RWPE2 (cell line): Measurements from ENCODE around the gene TMEM54.

Experiments
- ATAC-seq: fragments of 200-7000 bp; cut with Tn5 transposase; 3 replicates; pipeline ENCODE4 v1.9.1; 2021; ENCODE audit warnings: low read depth
- DNase-seq: peaks from one replicate; pipeline ENCODE4 v3.0.0-alpha.2; 2020; ENCODE audit warnings: low spot score
- H3K27ac ChIP-seq: fragments of 450-650 bp; 2 replicates; pipeline ENCODE4 v1.5.1; 2017; ENCODE audit warnings: mild to moderate bottlenecking; ENCODE audit not compliant: poor library complexity, severe bottlenecking
- H3K27me3 ChIP-seq: fragments of 250-450 bp; sonication (Bioruptor Pico); 2 replicates; pipeline ENCODE4 v1.5.1; 2021; ENCODE audit warnings: mild to moderate bottlenecking, moderate library complexity; ENCODE audit not compliant: insufficient read depth, poor library complexity, severe bottlenecking
- H3K36me3 ChIP-seq: fragments of 250-450 bp; sonication (Bioruptor Pico); 2 replicates; pipeline ENCODE4 v1.5.1; 2020; ENCODE audit warnings: low read depth, mild to moderate bottlenecking, moderate library complexity
- H3K4me1 ChIP-seq: fragments of 250-450 bp; sonication (Bioruptor Pico); 2 replicates; pipeline ENCODE4 v1.5.1; 2021; ENCODE audit warnings: mild to moderate bottlenecking, moderate library complexity; ENCODE audit not compliant: insufficient read depth, poor library complexity, severe bottlenecking
- H3K4me3 ChIP-seq: fragments of 250-450 bp; sonication (Bioruptor Pico); 2 replicates; pipeline ENCODE4 v1.5.1; 2021; ENCODE audit warnings: mild to moderate bottlenecking, moderate library complexity; ENCODE audit not compliant: severe bottlenecking
- H3K9me3 ChIP-seq: fragments of 250-450 bp; sonication (Bioruptor Pico); 2 replicates; pipeline ENCODE4 v1.5.1; 2021; ENCODE audit warnings: mild to moderate bottlenecking, moderate library complexity; ENCODE audit not compliant: severe bottlenecking
- TF ChIP-seq, protein P1 (sequence below): fragments of 450-650 bp; IDR thresholded peaks from one replicate; pipeline ENCODE4 v1.5.1; 2017; ENCODE audit warnings: mild to moderate bottlenecking, moderate library complexity; ENCODE audit not compliant: poor library complexity, severe bottlenecking

TMEM54 gene

DNA sequence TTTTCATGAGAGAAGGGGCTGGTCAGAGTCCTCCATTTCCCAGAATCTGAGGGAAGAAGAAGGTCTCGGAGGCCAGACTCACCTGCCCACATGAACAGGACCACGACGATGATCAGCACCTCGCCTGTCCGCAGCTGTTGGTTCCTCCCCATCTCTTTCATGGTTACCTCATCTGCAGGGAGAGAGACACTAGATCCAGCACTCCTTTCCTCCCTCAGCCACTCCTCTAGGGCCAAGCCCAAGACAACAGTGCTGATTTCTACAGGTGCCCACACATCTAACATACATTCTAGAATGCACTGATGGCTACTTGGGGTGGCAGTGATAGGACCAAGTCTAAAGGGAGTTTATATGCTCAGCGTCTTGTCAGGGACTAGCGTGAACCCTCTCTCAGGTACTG, 33.5 kb downstream of the TMEM54 start:
- Histone ChIP-seq H3K4me3 (no peak overlapping the region), H3K9me3 (no peaks in the 10 kb centered on the region), H3K36me3 (no peaks in the 10 kb centered on the region), H3K27ac (no peak overlapping the region), H3K27me3 (peaks cover 19% of the 10 kb centered on the region), H3K4me1 (no peaks in the 10 kb centered on the region)
- ATAC-seq: no peak
- DNase-seq: no peak
- TF ChIP-seq, protein P1, sequence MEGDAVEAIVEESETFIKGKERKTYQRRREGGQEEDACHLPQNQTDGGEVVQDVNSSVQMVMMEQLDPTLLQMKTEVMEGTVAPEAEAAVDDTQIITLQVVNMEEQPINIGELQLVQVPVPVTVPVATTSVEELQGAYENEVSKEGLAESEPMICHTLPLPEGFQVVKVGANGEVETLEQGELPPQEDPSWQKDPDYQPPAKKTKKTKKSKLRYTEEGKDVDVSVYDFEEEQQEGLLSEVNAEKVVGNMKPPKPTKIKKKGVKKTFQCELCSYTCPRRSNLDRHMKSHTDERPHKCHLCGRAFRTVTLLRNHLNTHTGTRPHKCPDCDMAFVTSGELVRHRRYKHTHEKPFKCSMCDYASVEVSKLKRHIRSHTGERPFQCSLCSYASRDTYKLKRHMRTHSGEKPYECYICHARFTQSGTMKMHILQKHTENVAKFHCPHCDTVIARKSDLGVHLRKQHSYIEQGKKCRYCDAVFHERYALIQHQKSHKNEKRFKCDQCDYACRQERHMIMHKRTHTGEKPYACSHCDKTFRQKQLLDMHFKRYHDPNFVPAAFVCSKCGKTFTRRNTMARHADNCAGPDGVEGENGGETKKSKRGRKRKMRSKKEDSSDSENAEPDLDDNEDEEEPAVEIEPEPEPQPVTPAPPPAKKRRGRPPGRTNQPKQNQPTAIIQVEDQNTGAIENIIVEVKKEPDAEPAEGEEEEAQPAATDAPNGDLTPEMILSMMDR: no peak

DNA sequence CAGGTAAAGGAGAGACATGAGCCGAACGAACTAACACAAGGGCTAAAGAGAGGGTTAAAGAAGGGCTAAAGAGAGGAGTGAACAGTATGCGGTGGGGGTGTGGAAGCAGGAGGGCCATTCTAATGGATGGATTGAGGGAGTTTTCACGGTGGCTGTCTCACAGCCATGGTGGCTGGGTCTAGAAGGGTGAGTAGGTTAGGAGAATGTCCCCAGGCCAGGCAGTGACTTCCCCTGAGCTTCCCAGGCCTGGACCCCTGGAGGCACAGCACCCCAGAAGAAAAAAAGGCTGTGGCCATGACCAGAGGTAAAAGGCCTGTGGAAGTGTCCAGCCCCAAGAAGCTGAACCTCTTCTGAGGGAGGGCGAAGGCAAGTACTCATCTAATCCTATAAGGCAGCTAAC, 34.0 kb downstream of the TMEM54 start:
- DNase-seq (no peak), ATAC-seq (no peak)
- no peaks in the 10 kb centered on the region for H3K36me3 ChIP-seq
- H3K4me3 ChIP-seq: no peak overlapping the region
- TF ChIP-seq, protein P1: no peak
- H3K4me1 ChIP-seq: no peaks in the 10 kb centered on the region
- peaks cover 18% of the 10 kb centered on the region for H3K27me3 ChIP-seq
- H3K27ac ChIP-seq: no peak overlapping the region
- no peaks in the 10 kb centered on the region for H3K9me3 ChIP-seq

DNA sequence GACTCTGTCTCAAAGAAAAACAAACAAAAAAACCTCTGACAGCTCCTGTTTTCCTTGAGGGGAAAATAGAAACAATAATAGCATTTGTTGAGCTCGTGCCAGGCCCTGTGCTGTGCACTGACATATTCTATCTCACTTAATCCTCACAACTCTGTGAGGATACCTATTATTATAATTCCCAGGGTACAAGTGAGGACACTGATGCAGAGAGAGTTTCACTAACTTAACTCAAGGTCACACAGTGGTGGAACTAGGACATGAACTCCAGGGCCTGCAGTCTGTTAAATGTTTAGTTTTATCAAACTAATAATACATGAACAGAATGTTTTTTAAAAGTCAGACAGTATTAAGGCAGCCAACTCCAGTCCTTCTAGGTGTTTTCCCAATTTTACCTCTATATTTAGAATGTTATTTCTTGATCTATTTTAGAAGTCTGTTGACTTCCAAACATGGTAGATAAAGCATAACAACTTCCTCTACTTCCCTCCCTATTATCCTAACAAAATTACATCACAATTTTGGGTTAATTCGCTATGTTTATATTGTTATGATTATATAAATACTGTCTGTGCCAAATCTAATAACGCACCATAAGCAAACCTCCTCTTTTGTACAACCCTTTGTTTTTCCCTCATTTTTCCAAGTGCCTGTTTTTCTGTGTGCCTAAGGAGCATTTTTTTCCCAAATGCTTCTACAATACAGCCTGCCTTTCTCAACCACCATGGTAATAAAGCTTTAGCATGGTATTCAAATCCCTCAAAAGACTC, 35.4 kb downstream of the TMEM54 start:
- TF ChIP-seq, protein P1: no peak
- no peaks in the 10 kb centered on the region for H3K36me3 ChIP-seq
- ATAC-seq: no peak

DNA sequence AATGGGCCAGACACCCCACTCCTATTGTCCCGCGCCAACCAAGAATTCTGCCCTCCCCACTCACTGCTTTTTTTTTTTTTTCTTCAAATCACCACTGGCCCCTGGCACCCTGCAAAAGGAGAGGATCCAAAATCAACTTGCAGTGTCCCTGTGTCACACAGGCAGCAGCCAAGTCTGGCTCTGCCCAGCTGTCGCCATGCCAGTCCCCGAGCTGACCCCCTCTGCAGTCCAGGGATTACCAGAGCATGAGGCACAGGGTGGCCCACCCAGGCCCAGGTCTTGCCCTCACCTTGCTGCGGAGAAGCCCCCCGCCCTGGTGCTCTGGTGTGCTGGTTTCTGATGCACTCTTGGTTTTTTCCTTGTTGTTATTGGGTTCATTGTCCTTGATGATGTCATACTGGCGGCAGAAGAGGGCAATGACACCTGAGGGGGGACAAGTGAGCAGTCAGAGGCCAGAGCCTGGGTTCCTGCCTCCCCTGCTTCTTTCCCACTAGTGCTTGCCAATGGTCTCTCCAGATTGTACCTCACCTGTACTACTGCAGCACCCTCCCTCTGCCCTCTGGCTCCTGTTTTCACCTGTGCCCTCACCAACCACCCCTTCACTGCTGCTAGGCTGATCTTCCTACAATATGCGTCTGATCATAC, 36.7 kb downstream of the TMEM54 start:
- no peak overlapping the region for H3K4me3 ChIP-seq
- DNase-seq (no peak), ATAC-seq (no peak)
- no peak overlapping the region for H3K27ac ChIP-seq
- no peaks in the 10 kb centered on the region for H3K27me3 ChIP-seq
- no peaks in the 10 kb centered on the region; the same call in 1 of the 2 replicates for H3K36me3 ChIP-seq
- H3K4me1 ChIP-seq: no peaks in the 10 kb centered on the region
- TF ChIP-seq, protein P1: no peak
- no peaks in the 10 kb centered on the region for H3K9me3 ChIP-seq

More for the DNA sequence above, 35.4 kb downstream of the TMEM54 start:
- peaks cover 5% of the 10 kb centered on the region for H3K27me3 ChIP-seq
- no peaks in the 10 kb centered on the region for H3K4me1 ChIP-seq
- DNase-seq: no peak
- no peak overlapping the region for H3K27ac ChIP-seq
- no peak overlapping the region for H3K4me3 ChIP-seq
- H3K9me3 ChIP-seq: no peaks in the 10 kb centered on the region

DNA sequence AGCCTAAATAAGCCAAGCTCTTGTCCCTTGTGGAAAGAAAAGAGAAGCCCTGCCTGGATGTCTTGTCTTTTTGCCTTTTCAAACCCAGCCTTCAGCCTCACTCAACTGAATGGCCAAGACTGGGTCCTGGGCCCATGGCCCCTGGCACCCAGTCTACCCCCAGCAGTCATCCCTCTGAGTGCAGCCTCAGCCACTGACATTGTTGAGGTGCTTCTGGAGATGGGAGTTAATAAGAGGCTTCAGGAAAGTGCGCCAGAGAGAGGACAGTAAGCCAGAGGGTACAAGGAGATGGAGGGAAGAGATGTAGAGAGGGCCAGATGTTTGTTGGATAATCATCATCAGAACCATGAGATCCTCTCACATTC, 37.3 kb downstream of the TMEM54 start:
- no peaks in the 10 kb centered on the region for H3K9me3 ChIP-seq
- no peaks in the 10 kb centered on the region; the same call in 1 of the 2 replicates for H3K36me3 ChIP-seq
- ATAC-seq (no peak), DNase-seq (no peak)
- H3K27ac ChIP-seq: no peak overlapping the region
- TF ChIP-seq, protein P1: no peak
- no peaks in the 10 kb centered on the region for H3K27me3 ChIP-seq
- no peak overlapping the region for H3K4me3 ChIP-seq
- no peaks in the 10 kb centered on the region for H3K4me1 ChIP-seq
